ENCODE results near the gene IFNAR2.
"Not testable (repeated sequence)": the region's sequence is repeated elsewhere in the genome, so short reads cannot be mapped to it uniquely, and the experiment has no call there.

IFNAR2 gene

DNA sequence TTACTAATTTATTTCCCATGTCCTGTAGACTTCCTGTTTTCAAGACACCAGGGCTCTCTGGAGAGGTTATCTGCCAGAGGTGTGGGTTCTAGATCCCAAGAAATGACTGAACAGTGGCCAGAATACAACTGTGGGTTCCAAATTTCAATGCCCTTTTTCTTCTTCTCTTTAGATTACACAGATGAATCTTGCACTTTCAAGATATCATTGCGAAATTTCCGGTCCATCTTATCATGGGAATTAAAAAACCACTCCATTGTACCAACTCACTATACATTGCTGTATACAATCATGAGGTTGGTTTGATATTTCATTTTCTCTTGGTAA, 15.0 kb downstream of the IFNAR2 start:
- Histone ChIP-seq H3K36me3 (ENCODE audit: insufficient read depth, insufficient read length, low read length) (peaks cover 57% of the 10 kb centered on the region), H3K9me3 (ENCODE audit: insufficient read depth, low read length) (peaks cover 23% of the 10 kb centered on the region), H3K9ac (ENCODE audit: insufficient read length, low read depth) (no peak overlapping the region), H3K4me3 (ENCODE audit: insufficient read length, low read depth) (no peak overlapping the region), H3K27me3 (ENCODE audit: insufficient read depth, insufficient read length) (no peaks in the 10 kb centered on the region), H3K4me1 (ENCODE audit: insufficient read depth, insufficient read length) (no peaks in the 10 kb centered on the region)
- no peak for DNase-seq (ENCODE audit: low read depth, low spot score)
- TF ChIP-seq ZNF274 (IDR thresholded peaks at IDR 0.05; ENCODE audit: low read depth, low read length) = no peak
- no peak for TF ChIP-seq YY1 (IDR thresholded peaks at IDR 0.05; ENCODE audit: insufficient read depth, insufficient read length)
- TF ChIP-seq SUZ12 (IDR thresholded peaks at IDR 0.05; ENCODE audit: extremely low read depth, insufficient read depth, insufficient read length) = no peak

- H3K36me3 ChIP-seq (ENCODE audit: insufficient read depth, insufficient read length, low read length) = peaks cover 62% of the 10 kb centered on the region
Measured at GRCh38 chr21:33245289-33245918, 15.7 kb downstream of the IFNAR2 start.

DNA sequence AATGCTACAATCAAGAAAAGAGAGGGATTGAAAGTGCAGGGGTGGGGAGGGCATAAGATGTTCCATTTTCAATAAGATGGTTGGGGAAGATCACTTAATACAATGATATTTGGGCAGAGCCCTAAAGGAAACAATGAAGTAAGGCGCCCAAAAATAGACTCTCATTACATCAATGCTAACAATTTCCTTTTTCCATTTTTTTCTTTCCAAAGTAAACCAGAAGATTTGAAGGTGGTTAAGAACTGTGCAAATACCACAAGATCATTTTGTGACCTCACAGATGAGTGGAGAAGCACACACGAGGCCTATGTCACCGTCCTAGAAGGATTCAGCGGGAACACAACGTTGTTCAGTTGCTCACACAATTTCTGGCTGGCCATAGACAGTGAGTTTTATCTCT, 16.8 kb downstream of the IFNAR2 start:
- TF ChIP-seq SUZ12 (IDR thresholded peaks at IDR 0.05; ENCODE audit: extremely low read depth, insufficient read depth, insufficient read length) = no peak
- no peak for TF ChIP-seq YY1 (IDR thresholded peaks at IDR 0.05; ENCODE audit: insufficient read depth, insufficient read length)
- no peak for TF ChIP-seq ZNF274 (IDR thresholded peaks at IDR 0.05; ENCODE audit: low read depth, low read length)
- H3K27me3 ChIP-seq (ENCODE audit: insufficient read depth, insufficient read length) = no peaks in the 10 kb centered on the region
- H3K4me3 ChIP-seq (ENCODE audit: insufficient read length, low read depth) = no peak overlapping the region
- peaks cover 6% of the 10 kb centered on the region; the same call in 1 of the 2 replicates for H3K9me3 ChIP-seq (ENCODE audit: insufficient read depth, low read length)
- no peak overlapping the region for H3K9ac ChIP-seq (ENCODE audit: insufficient read length, low read depth)
- DNase-seq (ENCODE audit: low read depth, low spot score) = no peak
- H3K36me3 ChIP-seq (ENCODE audit: insufficient read depth, insufficient read length, low read length) = peaks cover 69% of the 10 kb centered on the region
- H3K4me1 ChIP-seq (ENCODE audit: insufficient read depth, insufficient read length) = no peaks in the 10 kb centered on the region

More at GRCh38 chr21:33245289-33245918, 15.7 kb downstream of the IFNAR2 start:
- no peak overlapping the region for H3K9ac ChIP-seq (ENCODE audit: insufficient read length, low read depth)
- no peak for TF ChIP-seq SUZ12 (IDR thresholded peaks at IDR 0.05; ENCODE audit: extremely low read depth, insufficient read depth, insufficient read length)
- TF ChIP-seq ZNF274 (IDR thresholded peaks at IDR 0.05; ENCODE audit: low read depth, low read length) = no peak
- TF ChIP-seq YY1 (IDR thresholded peaks at IDR 0.05; ENCODE audit: insufficient read depth, insufficient read length) = no peak
- no peaks in the 10 kb centered on the region for H3K27me3 ChIP-seq (ENCODE audit: insufficient read depth, insufficient read length)
- DNase-seq (ENCODE audit: low read depth, low spot score) = no peak
- no peak overlapping the region for H3K4me3 ChIP-seq (ENCODE audit: insufficient read length, low read depth)
- no peaks in the 10 kb centered on the region for H3K4me1 ChIP-seq (ENCODE audit: insufficient read depth, insufficient read length)
- peaks cover 17% of the 10 kb centered on the region for H3K9me3 ChIP-seq (ENCODE audit: insufficient read depth, low read length)

DNA sequence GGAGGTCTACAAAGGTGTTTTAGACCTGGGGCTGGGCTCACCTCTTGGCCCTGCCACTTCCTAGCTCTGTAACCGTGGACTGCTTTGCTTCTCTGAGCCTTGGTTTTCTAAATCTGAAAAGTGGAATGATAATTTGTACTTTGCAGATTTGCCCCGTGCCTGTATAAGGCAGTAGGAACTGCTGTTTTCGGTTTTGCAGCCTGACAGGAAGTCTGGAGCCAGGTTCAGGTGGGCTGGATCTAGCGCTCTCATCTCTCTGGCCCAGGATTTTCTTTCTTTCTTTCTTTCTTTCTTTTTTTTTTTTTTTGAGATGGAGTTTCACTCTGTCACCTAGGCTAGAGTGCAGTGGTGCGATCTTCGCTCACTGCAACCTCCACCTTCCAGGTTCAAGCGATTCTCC, 17.2 kb downstream of the IFNAR2 start:
- no peak overlapping the region for H3K9ac ChIP-seq (ENCODE audit: insufficient read length, low read depth)
- no peak overlapping the region for H3K4me3 ChIP-seq (ENCODE audit: insufficient read length, low read depth)
- TF ChIP-seq YY1 (IDR thresholded peaks at IDR 0.05; ENCODE audit: insufficient read depth, insufficient read length) = no peak
- no peak for TF ChIP-seq ZNF274 (IDR thresholded peaks at IDR 0.05; ENCODE audit: low read depth, low read length)
- TF ChIP-seq SUZ12 (IDR thresholded peaks at IDR 0.05; ENCODE audit: extremely low read depth, insufficient read depth, insufficient read length) = no peak
- no peak for DNase-seq (ENCODE audit: low read depth, low spot score)
- H3K36me3 ChIP-seq (ENCODE audit: insufficient read depth, insufficient read length, low read length) = peaks cover 67% of the 10 kb centered on the region
- peaks cover 1% of the 10 kb centered on the region; the same call in 1 of the 2 replicates for H3K9me3 ChIP-seq (ENCODE audit: insufficient read depth, low read length)
- no peaks in the 10 kb centered on the region for H3K27me3 ChIP-seq (ENCODE audit: insufficient read depth, insufficient read length)
- no peaks in the 10 kb centered on the region for H3K4me1 ChIP-seq (ENCODE audit: insufficient read depth, insufficient read length)

DNA sequence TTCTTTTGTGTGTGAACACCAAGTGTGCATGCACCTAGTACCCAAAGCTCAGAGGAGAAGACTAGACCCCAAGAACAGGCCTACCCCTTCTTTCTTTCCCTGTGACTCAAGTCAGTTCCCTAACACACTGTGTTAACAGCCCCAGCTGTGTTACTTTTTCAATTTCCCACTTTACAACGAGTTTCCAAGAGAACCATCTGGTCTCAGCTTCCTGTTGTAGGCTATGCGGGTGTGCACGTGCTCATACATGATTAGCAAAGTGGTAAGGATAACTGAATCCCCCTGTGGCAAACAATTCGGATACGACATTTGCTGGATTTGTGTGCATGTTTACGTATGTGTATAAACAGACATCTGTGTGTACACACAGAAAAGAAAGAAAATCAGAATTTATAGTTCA, 17.9 kb downstream of the IFNAR2 start:
- TF ChIP-seq SUZ12 (IDR thresholded peaks at IDR 0.05; ENCODE audit: extremely low read depth, insufficient read depth, insufficient read length) (no peak), ZNF274 (IDR thresholded peaks at IDR 0.05; ENCODE audit: low read depth, low read length) (no peak), YY1 (IDR thresholded peaks at IDR 0.05; ENCODE audit: insufficient read depth, insufficient read length) (no peak)
- H3K4me1 ChIP-seq (ENCODE audit: insufficient read depth, insufficient read length) = no peaks in the 10 kb centered on the region
- H3K9me3 ChIP-seq (ENCODE audit: insufficient read depth, low read length) = no peaks in the 10 kb centered on the region
- no peak for DNase-seq (ENCODE audit: low read depth, low spot score)
- no peak overlapping the region for H3K9ac ChIP-seq (ENCODE audit: insufficient read length, low read depth)
- H3K27me3 ChIP-seq (ENCODE audit: insufficient read depth, insufficient read length) = no peaks in the 10 kb centered on the region
- no peak overlapping the region for H3K4me3 ChIP-seq (ENCODE audit: insufficient read length, low read depth)
- peaks cover 70% of the 10 kb centered on the region for H3K36me3 ChIP-seq (ENCODE audit: insufficient read depth, insufficient read length, low read length)

- peaks cover 80% of the 10 kb centered on the region for H3K36me3 ChIP-seq (ENCODE audit: insufficient read depth, insufficient read length, low read length)
- TF ChIP-seq ZNF274 (IDR thresholded peaks at IDR 0.05; ENCODE audit: low read depth, low read length) = no peak
- TF ChIP-seq SUZ12 (IDR thresholded peaks at IDR 0.05; ENCODE audit: extremely low read depth, insufficient read depth, insufficient read length) = no peak
- no peak for TF ChIP-seq YY1 (IDR thresholded peaks at IDR 0.05; ENCODE audit: insufficient read depth, insufficient read length)
Measured at GRCh38 chr21:33249331-33250002, 19.7 kb downstream of the IFNAR2 start.

DNA sequence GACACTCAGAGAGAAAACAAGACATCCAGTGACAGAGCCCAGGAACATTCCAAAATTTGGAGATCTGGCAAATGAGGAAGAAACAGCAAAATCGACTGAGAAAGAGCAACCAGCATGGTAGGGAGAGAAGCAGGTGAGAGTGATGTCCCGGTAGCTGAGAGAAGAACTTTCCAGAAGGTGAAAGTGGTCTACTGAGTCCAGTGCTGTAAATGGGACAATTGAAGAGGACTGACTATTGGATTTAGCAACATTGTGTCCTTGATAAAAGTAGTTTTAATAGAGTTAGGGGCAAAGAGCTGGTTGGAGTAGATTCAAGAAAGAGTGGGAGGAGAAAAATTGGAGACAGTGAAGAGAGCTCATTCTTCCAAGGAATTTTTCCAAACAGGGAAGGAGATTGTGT, 21.4 kb downstream of the IFNAR2 start:
- no peaks in the 10 kb centered on the region for H3K9me3 ChIP-seq (ENCODE audit: insufficient read depth, low read length)
- H3K9ac ChIP-seq (ENCODE audit: insufficient read length, low read depth) = no peak overlapping the region
- H3K27me3 ChIP-seq (ENCODE audit: insufficient read depth, insufficient read length) = no peaks in the 10 kb centered on the region
- H3K36me3 ChIP-seq (ENCODE audit: insufficient read depth, insufficient read length, low read length) = peaks cover 80% of the 10 kb centered on the region
- TF ChIP-seq ZNF274 (IDR thresholded peaks at IDR 0.05; ENCODE audit: low read depth, low read length) = no peak
- no peak for TF ChIP-seq YY1 (IDR thresholded peaks at IDR 0.05; ENCODE audit: insufficient read depth, insufficient read length)
- TF ChIP-seq SUZ12 (IDR thresholded peaks at IDR 0.05; ENCODE audit: extremely low read depth, insufficient read depth, insufficient read length) = no peak
- H3K4me1 ChIP-seq (ENCODE audit: insufficient read depth, insufficient read length) = no peaks in the 10 kb centered on the region
- no peak overlapping the region for H3K4me3 ChIP-seq (ENCODE audit: insufficient read length, low read depth)
- no peak for DNase-seq (ENCODE audit: low read depth, low spot score)

More at GRCh38 chr21:33249331-33250002, 19.7 kb downstream of the IFNAR2 start:
- H3K4me1 ChIP-seq (ENCODE audit: insufficient read depth, insufficient read length) = no peaks in the 10 kb centered on the region
- no peak for DNase-seq (ENCODE audit: low read depth, low spot score)
- H3K4me3 ChIP-seq (ENCODE audit: insufficient read length, low read depth) = no peak overlapping the region
- no peak overlapping the region for H3K9ac ChIP-seq (ENCODE audit: insufficient read length, low read depth)
- no peaks in the 10 kb centered on the region for H3K9me3 ChIP-seq (ENCODE audit: insufficient read depth, low read length)
- no peaks in the 10 kb centered on the region for H3K27me3 ChIP-seq (ENCODE audit: insufficient read depth, insufficient read length)

DNA sequence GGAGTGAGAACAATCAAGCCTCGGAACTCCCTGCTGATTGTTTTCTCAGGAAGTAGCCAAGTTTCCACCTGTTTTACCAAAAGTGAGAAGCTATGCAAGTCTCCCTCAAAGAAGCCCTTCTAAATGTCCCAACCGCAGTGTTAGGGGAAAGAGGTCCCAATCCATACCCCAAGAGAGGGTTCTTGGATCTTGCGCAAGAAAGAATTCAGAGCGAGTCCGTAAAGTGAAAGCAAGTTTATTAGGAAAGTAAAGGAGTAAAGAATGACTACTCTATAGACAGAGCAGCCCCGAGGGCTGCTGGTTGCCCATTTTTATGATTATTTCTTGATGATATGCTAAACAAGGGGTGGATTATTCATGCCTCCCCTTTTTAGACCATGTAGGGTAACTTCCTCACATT, 23.6 kb downstream of the IFNAR2 start:
- H3K36me3 ChIP-seq (ENCODE audit: insufficient read depth, insufficient read length, low read length) = peaks cover 85% of the 10 kb centered on the region
- H3K9me3 ChIP-seq (ENCODE audit: insufficient read depth, low read length) = peaks cover 15% of the 10 kb centered on the region; the same call in 1 of the 2 replicates
- not testable (repeated sequence) for H3K4me3 ChIP-seq (ENCODE audit: insufficient read length, low read depth); H3K4me1 ChIP-seq (ENCODE audit: insufficient read depth, insufficient read length); H3K9ac ChIP-seq (ENCODE audit: insufficient read length, low read depth); DNase-seq (ENCODE audit: low read depth, low spot score); H3K27me3 ChIP-seq (ENCODE audit: insufficient read depth, insufficient read length)

All from NT2/D1 (cell line).